ENCODE results near the gene PRKN.
A peak's percentile ranks its signal among the peaks of the same experiment; 100 is the strongest.

The PRKN gene

GRCh38 chr6:161545741-161546140 lies 1181.8 kb downstream of the PRKN start:
- no peak for TF ChIP-seq CTCF (conservative IDR thresholded peaks at IDR 0.05; ENCODE audit: low read depth, low read length)
- Histone ChIP-seq H3K27ac (no peak overlapping the region), H3K27me3 (ENCODE audit: insufficient read depth, low read depth) (no peaks in the 10 kb centered on the region), H3K79me2 (ENCODE audit: insufficient read depth, low read depth) (no peaks in the 10 kb centered on the region), H3K4me2 (peak overlapping the region; percentile 33; the same call in 1 of the 2 replicates), H3K36me3 (ENCODE audit: insufficient read depth) (no peaks in the 10 kb centered on the region), H3K4me1 (ENCODE audit: low read depth, poor library complexity, severe bottlenecking) (peaks cover 18% of the 10 kb centered on the region), H4K20me1 (ENCODE audit: insufficient read depth) (no peaks in the 10 kb centered on the region), H2AFZ (ENCODE audit: low read depth) (no peak overlapping the region), H3K4me3 (IDR thresholded peaks at IDR 0.05; ENCODE audit: insufficient read depth, low read depth, low read length) (no peak overlapping the region), H3K9ac (no peak overlapping the region)

- Histone ChIP-seq H3K27ac (no peak overlapping the region), H3K9ac (no peak overlapping the region)
Measured at GRCh38 chr6:161544801-161545480, 1182.6 kb downstream of the PRKN start.

GRCh38 chr6:161543684-161544309 lies 1183.8 kb downstream of the PRKN start:
- H3K4me3 ChIP-seq (IDR thresholded peaks at IDR 0.05; ENCODE audit: insufficient read depth, low read depth, low read length): no peak overlapping the region
- no peak overlapping the region for H3K9ac ChIP-seq
- no peak for TF ChIP-seq CTCF (conservative IDR thresholded peaks at IDR 0.05; ENCODE audit: low read depth, low read length)
- H3K4me1 ChIP-seq (ENCODE audit: low read depth, poor library complexity, severe bottlenecking): peaks cover 22% of the 10 kb centered on the region
- no peak overlapping the region for H3K27ac ChIP-seq
- no peaks in the 10 kb centered on the region for H4K20me1 ChIP-seq (ENCODE audit: insufficient read depth)
- no peaks in the 10 kb centered on the region for H3K79me2 ChIP-seq (ENCODE audit: insufficient read depth, low read depth)
- no peaks in the 10 kb centered on the region for H3K27me3 ChIP-seq (ENCODE audit: insufficient read depth, low read depth)
- H2AFZ ChIP-seq (ENCODE audit: low read depth): no peak overlapping the region
- no peak overlapping the region for H3K4me2 ChIP-seq
- no peaks in the 10 kb centered on the region for H3K36me3 ChIP-seq (ENCODE audit: insufficient read depth)

More at GRCh38 chr6:161544801-161545480, 1182.6 kb downstream of the PRKN start:
- Histone ChIP-seq H3K79me2 (ENCODE audit: insufficient read depth, low read depth) (no peaks in the 10 kb centered on the region), H3K36me3 (ENCODE audit: insufficient read depth) (no peaks in the 10 kb centered on the region), H4K20me1 (ENCODE audit: insufficient read depth) (no peaks in the 10 kb centered on the region), H2AFZ (ENCODE audit: low read depth) (no peak overlapping the region), H3K4me3 (IDR thresholded peaks at IDR 0.05; ENCODE audit: insufficient read depth, low read depth, low read length) (no peak overlapping the region), H3K27me3 (ENCODE audit: insufficient read depth, low read depth) (no peaks in the 10 kb centered on the region), H3K4me1 (ENCODE audit: low read depth, poor library complexity, severe bottlenecking) (peaks cover 22% of the 10 kb centered on the region), H3K4me2 (no peak overlapping the region)
- TF ChIP-seq CTCF (conservative IDR thresholded peaks at IDR 0.05; ENCODE audit: low read depth, low read length): no peak

- no peak overlapping the region for H3K9ac ChIP-seq
- no peak overlapping the region for H2AFZ ChIP-seq (ENCODE audit: low read depth)
- H3K27me3 ChIP-seq (ENCODE audit: insufficient read depth, low read depth): no peaks in the 10 kb centered on the region
- no peaks in the 10 kb centered on the region for H3K79me2 ChIP-seq (ENCODE audit: insufficient read depth, low read depth)
- H3K27ac ChIP-seq: no peak overlapping the region
- H3K4me2 ChIP-seq: no peak overlapping the region
- H3K4me3 ChIP-seq (IDR thresholded peaks at IDR 0.05; ENCODE audit: insufficient read depth, low read depth, low read length): no peak overlapping the region
- no peak for TF ChIP-seq CTCF (conservative IDR thresholded peaks at IDR 0.05; ENCODE audit: low read depth, low read length)
- no peaks in the 10 kb centered on the region for H4K20me1 ChIP-seq (ENCODE audit: insufficient read depth)
- H3K4me1 ChIP-seq (ENCODE audit: low read depth, poor library complexity, severe bottlenecking): peaks cover 22% of the 10 kb centered on the region
- H3K36me3 ChIP-seq (ENCODE audit: insufficient read depth): no peaks in the 10 kb centered on the region
Measured at GRCh38 chr6:161542346-161542980, 1185.1 kb downstream of the PRKN start.
